Heart left ventricle (tissue), 13 donors: ENCODE data around the gene CALCOCO1.

Experiments
- CTCF ChIP-seq, 12 donors: fragments of 200-600 bp; sonication (generic) in 4 of 12; IDR thresholded peaks; one replicate each; pipeline versions ENCODE4 v1.5.0 to v1.8.0; 2018 to 2022; ENCODE audit warnings: antibody characterized with exemption in 12 of 12, mild to moderate bottlenecking in 5 of 12
- POLR2A ChIP-seq, 2 donors: fragments of 450-650 bp; IDR thresholded peaks; one replicate each; pipeline ENCODE4 v1.6.1; 2017; ENCODE audit warnings: antibody characterized with exemption in 2 of 2, mild to moderate bottlenecking in 2 of 2, moderate library complexity in 2 of 2
- donor health status: ischemic (EF 13 %, LVEDD 7.1; RV severe dilation, severe dysfunction).
- donor health status: DM: no; HTN: yes; CAD: no.
- donor health status: DM: no; HTN: no; CAD: no.
- donor health status: ischemic (EF 25% LVEDD 6.9; RV normal size, moderate dysfunction).
- donor health status: ischemic (EF 25% LVEDD 5.7; RV mildly dilated, moderate dysfunction).
- donor health status: ischemic (EF 35%, LVEDD 5.7; RV mildly dilated, moderate dysfunction).
- donor health status: nonischemic (EF 11% LVEDD 7.7; RV severe dilation, severe dysfunction).
- donor health status: DM: yes; HTN: yes; CAD: no.
- donor health status: PGD.
- donor health status: ischemic (EF 29% LVEDD 5.4; RV normal size, mild dysfunction).
- donor health status: nonischemic (EF 23%, LVEDD 6.1; RV moderate dilation, normal function).

DNA sequence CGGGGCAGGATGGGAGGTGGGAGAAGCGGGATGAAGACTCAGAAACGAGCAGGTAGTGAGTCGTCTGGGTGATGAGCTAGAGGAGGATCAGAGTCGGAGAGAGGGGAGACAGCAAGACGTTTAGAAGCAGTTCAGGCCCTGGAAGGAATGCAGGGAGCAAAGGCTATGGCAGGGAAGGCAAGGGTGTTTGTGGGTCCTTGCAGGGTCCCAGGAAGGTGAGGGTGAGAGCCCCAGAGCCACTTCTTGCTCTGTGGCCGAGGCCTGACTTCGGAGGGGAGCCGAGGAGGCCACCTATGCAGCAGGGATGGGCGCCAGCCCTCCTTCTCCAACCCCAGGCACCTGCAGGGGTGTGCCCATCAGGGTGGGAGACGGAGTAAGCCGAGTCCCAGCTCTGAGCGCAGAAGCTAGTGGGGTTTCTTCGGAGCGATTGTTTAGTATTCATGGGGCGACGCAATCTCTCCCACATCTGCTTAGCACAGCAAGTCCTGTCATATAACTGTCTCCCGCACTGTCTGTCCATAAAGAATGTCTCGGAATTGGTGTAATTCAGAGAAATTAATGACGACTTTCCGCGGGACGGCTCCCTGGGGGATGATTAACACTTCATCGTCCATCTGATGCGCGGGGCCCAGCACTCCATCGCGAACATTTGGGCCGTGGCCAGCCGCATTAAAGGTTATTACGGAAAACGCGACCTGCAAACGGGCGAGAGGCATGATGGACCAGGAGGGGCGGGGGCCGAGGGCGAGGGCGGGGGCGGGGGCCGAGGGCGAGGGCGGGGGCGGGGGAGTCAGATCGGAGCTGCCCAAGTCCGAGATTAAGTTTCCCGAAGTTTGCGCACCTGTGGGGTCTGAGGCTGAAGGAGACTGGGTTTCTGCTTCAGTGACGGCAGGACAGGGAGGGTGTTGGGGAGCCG lies 12.2 kb upstream of the CALCOCO1 start:
- no peak for TF ChIP-seq CTCF (IDR thresholded peaks at IDR 0.05)
- TF ChIP-seq POLR2A (IDR thresholded peaks at IDR 0.05) = no peak
